Retinal pigment epithelial cell (primary cell): ENCODE data around the gene RBM34.
"Not testable (repeated sequence)": the region's sequence is repeated elsewhere in the genome, so short reads cannot be mapped to it uniquely, and the experiment has no call there.

Source experiments
- DNase-seq: peaks from one replicate; pipeline ENCODE4 v3.0.0-alpha.2; 2010; ENCODE audit warnings: low read depth
- H3K4me3 ChIP-seq: 2 replicates; pipeline ENCODE4 v1.5.1; 2011; ENCODE audit warnings: mild to moderate bottlenecking, low read length, control low read depth, moderate library complexity
- CTCF ChIP-seq: conservative IDR thresholded peaks from 2 replicates; pipeline ENCODE4 v1.5.1; 2011; ENCODE audit warnings: low read depth, low read length, control low read depth, inconsistent platforms

The RBM34 gene

GRCh38 chr1:235161685-235162327 is 756 bp upstream of the RBM34 start:
- TF ChIP-seq CTCF, result no peak
- DNase-seq, result no peak

GRCh38 chr1:235160383-235160956 is 580 bp downstream of the RBM34 start:
- no peak for TF ChIP-seq CTCF
- peak overlapping the region; percentile 97 for H3K4me3 ChIP-seq
- peak; percentile 22 for DNase-seq

More at GRCh38 chr1:235161685-235162327, 756 bp upstream of the RBM34 start:
- peak overlapping the region; percentile 97 for H3K4me3 ChIP-seq

GRCh38 chr1:235159930-235160329 is 1.1 kb downstream of the RBM34 start:
- not testable (repeated sequence) for DNase-seq, H3K4me3 ChIP-seq

GRCh38 chr1:235159284-235159683 is 1.8 kb downstream of the RBM34 start:
- H3K4me3 ChIP-seq, DNase-seq: not testable (repeated sequence)

GRCh38 chr1:235158680-235159079 is 2.4 kb downstream of the RBM34 start:
- no peak for DNase-seq
- TF ChIP-seq CTCF, result no peak
- H3K4me3 ChIP-seq, result no peak overlapping the region

- H3K4me3 ChIP-seq, result no peak overlapping the region
- DNase-seq, result no peak
- TF ChIP-seq CTCF, result no peak
Measured at GRCh38 chr1:235157150-235157549, 3.9 kb downstream of the RBM34 start.

- TF ChIP-seq CTCF, result no peak
- H3K4me3 ChIP-seq, result no peak overlapping the region
- no peak for DNase-seq
Measured at GRCh38 chr1:235156740-235157139, 4.3 kb downstream of the RBM34 start.

GRCh38 chr1:235156265-235156664 is 4.8 kb downstream of the RBM34 start:
- peak; percentile 11 for TF ChIP-seq CTCF
- no peak for DNase-seq
- H3K4me3 ChIP-seq, result no peak overlapping the region
